ENCODE data around the gene LAMTOR5. TPM values are rescaled to one million over a fixed set of nuclear protein-coding genes. Genes with fewer than 3 reads are reported as not detected.

LAMTOR5 gene
- polyA plus RNA-seq, 1 donor from 2014 or later, result 102 TPM

- no peak overlapping the region for H3K27ac ChIP-seq (ENCODE audit: low read length)
- no peaks in the 10 kb centered on the region for H3K9me2 ChIP-seq (ENCODE audit: insufficient read depth, low read length)
- no peak overlapping the region for H2AFZ ChIP-seq (ENCODE audit: low read depth, low read length)
- no peaks in the 10 kb centered on the region for H4K20me1 ChIP-seq (ENCODE audit: insufficient read depth)
- H3K4me3 ChIP-seq (ENCODE audit: low read length), result no peak overlapping the region
- TF ChIP-seq POLR2AphosphoS5 (IDR thresholded peaks at IDR 0.05) (no peak), EZH2 (IDR thresholded peaks at IDR 0.05; ENCODE audit: borderline replicate concordance, insufficient read depth, low read length, poor library complexity, severe bottlenecking) (no peak), MXI1 (conservative IDR thresholded peaks at IDR 0.05; ENCODE audit: poor library complexity, severe bottlenecking) (no peak), EP300 (conservative IDR thresholded peaks at IDR 0.05; ENCODE audit: poor library complexity, severe bottlenecking) (no peak), SMC3 (conservative IDR thresholded peaks at IDR 0.05; ENCODE audit: poor library complexity) (no peak), RAD21 (conservative IDR thresholded peaks at IDR 0.05) (no peak)
- TF ChIP-seq, protein P1, sequence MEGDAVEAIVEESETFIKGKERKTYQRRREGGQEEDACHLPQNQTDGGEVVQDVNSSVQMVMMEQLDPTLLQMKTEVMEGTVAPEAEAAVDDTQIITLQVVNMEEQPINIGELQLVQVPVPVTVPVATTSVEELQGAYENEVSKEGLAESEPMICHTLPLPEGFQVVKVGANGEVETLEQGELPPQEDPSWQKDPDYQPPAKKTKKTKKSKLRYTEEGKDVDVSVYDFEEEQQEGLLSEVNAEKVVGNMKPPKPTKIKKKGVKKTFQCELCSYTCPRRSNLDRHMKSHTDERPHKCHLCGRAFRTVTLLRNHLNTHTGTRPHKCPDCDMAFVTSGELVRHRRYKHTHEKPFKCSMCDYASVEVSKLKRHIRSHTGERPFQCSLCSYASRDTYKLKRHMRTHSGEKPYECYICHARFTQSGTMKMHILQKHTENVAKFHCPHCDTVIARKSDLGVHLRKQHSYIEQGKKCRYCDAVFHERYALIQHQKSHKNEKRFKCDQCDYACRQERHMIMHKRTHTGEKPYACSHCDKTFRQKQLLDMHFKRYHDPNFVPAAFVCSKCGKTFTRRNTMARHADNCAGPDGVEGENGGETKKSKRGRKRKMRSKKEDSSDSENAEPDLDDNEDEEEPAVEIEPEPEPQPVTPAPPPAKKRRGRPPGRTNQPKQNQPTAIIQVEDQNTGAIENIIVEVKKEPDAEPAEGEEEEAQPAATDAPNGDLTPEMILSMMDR (IDR thresholded peaks at IDR 0.05; ENCODE audit: poor library complexity, severe bottlenecking), result no peak
- no peak overlapping the region for H3K4me2 ChIP-seq (ENCODE audit: low read length)
- no peaks in the 10 kb centered on the region for H3F3A ChIP-seq (ENCODE audit: insufficient read depth, low read length, poor library complexity, severe bottlenecking)
- no peak overlapping the region for H3K9ac ChIP-seq (ENCODE audit: low read length)
- no peaks in the 10 kb centered on the region for H3K9me3 ChIP-seq (ENCODE audit: low read length)
- no peaks in the 10 kb centered on the region for H3K79me2 ChIP-seq (replicated peaks; ENCODE audit: insufficient read depth, low read length)
- H3K36me3 ChIP-seq (ENCODE audit: insufficient read depth, low read length), result no peaks in the 10 kb centered on the region
- H3K27me3 ChIP-seq (ENCODE audit: insufficient read depth, low read depth, low read length), result no peaks in the 10 kb centered on the region
These were observed 37.1 kb upstream of the LAMTOR5 start for GRCh38 chr1:110444561-110444960.

- Histone ChIP-seq H4K20me1 (ENCODE audit: insufficient read depth) (no peaks in the 10 kb centered on the region), H3K79me2 (replicated peaks; ENCODE audit: insufficient read depth, low read length) (no peaks in the 10 kb centered on the region), H3K36me3 (ENCODE audit: insufficient read depth, low read length) (no peaks in the 10 kb centered on the region), H3K4me2 (ENCODE audit: low read length) (no peak overlapping the region), H3K9me2 (ENCODE audit: insufficient read depth, low read length) (no peaks in the 10 kb centered on the region), H3K4me3 (ENCODE audit: low read length) (no peak overlapping the region), H2AFZ (ENCODE audit: low read depth, low read length) (no peak overlapping the region), H3K27me3 (ENCODE audit: insufficient read depth, low read depth, low read length) (no peaks in the 10 kb centered on the region), H3K27ac (ENCODE audit: low read length) (no peak overlapping the region), H3K9ac (ENCODE audit: low read length) (no peak overlapping the region), H3F3A (ENCODE audit: insufficient read depth, low read length, poor library complexity, severe bottlenecking) (no peaks in the 10 kb centered on the region), H3K9me3 (ENCODE audit: low read length) (no peaks in the 10 kb centered on the region)
- TF ChIP-seq EZH2 (IDR thresholded peaks at IDR 0.05; ENCODE audit: borderline replicate concordance, insufficient read depth, low read length, poor library complexity, severe bottlenecking) (no peak), POLR2AphosphoS5 (IDR thresholded peaks at IDR 0.05) (no peak), SMC3 (conservative IDR thresholded peaks at IDR 0.05; ENCODE audit: poor library complexity) (no peak), TAF1 (IDR thresholded peaks at IDR 0.05; ENCODE audit: low read depth) (no peak), EP300 (conservative IDR thresholded peaks at IDR 0.05; ENCODE audit: poor library complexity, severe bottlenecking) (no peak), REST (IDR thresholded peaks at IDR 0.05; ENCODE audit: borderline replicate concordance) (no peak), RAD21 (conservative IDR thresholded peaks at IDR 0.05) (no peak), MXI1 (conservative IDR thresholded peaks at IDR 0.05; ENCODE audit: poor library complexity, severe bottlenecking) (no peak)
- TF ChIP-seq, protein P1 (IDR thresholded peaks at IDR 0.05; ENCODE audit: poor library complexity, severe bottlenecking), result no peak
These were observed 36.0 kb upstream of the LAMTOR5 start for GRCh38 chr1:110443451-110443850.
